SK-N-SH treated with all-trans-retinoic acid at 6 μM for 48 hours (cell line): ENCODE data around the gene MBTD1.

ENCODE experiments used
- ARNTL ChIP-seq: fragments of 450-650 bp; formaldehyde crosslinking; IDR thresholded peaks from 2 replicates; pipeline ENCODE4 v1.5.0; 2020; ENCODE audit warnings: low read depth, mild to moderate bottlenecking, moderate library complexity, borderline replicate concordance
- BACH2 ChIP-seq: fragments of 250-450 bp; sonication (Bioruptor Pico); IDR thresholded peaks from 2 replicates; pipeline ENCODE4 v1.9.0; 2021; ENCODE audit warnings: mild to moderate bottlenecking, borderline replicate concordance
- GLIS3 ChIP-seq: fragments of 250-450 bp; sonication (Bioruptor Pico); IDR thresholded peaks from 2 replicates; pipeline ENCODE4 v1.5.0; 2020; ENCODE audit warnings: mild to moderate bottlenecking, moderate library complexity
- ISL1 ChIP-seq: fragments of 250-450 bp; sonication (Bioruptor Pico); IDR thresholded peaks from 2 replicates; pipeline ENCODE4 v2.1.2; 2022; ENCODE audit warnings: mild to moderate bottlenecking, moderate library complexity
- PPARA ChIP-seq: fragments of 250-450 bp; sonication (Bioruptor Pico); IDR thresholded peaks from 2 replicates; pipeline ENCODE4 v1.5.0; 2020; ENCODE audit warnings: mild to moderate bottlenecking, borderline replicate concordance
- RARB ChIP-seq: fragments of 250-450 bp; sonication (Bioruptor Pico); IDR thresholded peaks from 2 replicates; pipeline ENCODE4 v1.8.0; 2021; ENCODE audit warnings: mild to moderate bottlenecking, moderate library complexity
- TCF4 ChIP-seq: fragments of 250-450 bp; sonication (Bioruptor Pico); IDR thresholded peaks from 2 replicates; pipeline ENCODE4 v1.8.0; 2021; ENCODE audit warnings: mild to moderate bottlenecking, moderate library complexity, borderline replicate concordance
- TOX ChIP-seq: fragments of 250-450 bp; sonication (Bioruptor Pico); IDR thresholded peaks from 2 replicates; pipeline ENCODE4 v1.8.0; 2021; ENCODE audit warnings: mild to moderate bottlenecking, moderate library complexity, borderline replicate concordance
- ZC3H10 ChIP-seq: fragments of 250-450 bp; sonication (Bioruptor Pico); IDR thresholded peaks from 2 replicates; pipeline ENCODE4 v1.5.1; 2021; ENCODE audit warnings: mild to moderate bottlenecking, moderate library complexity
- ZFP3 ChIP-seq: fragments of 250-450 bp; sonication (Bioruptor Pico); IDR thresholded peaks from 2 replicates; pipeline ENCODE4 v1.5.0; 2020; ENCODE audit warnings: mild to moderate bottlenecking, moderate library complexity
- ZFP30 ChIP-seq: fragments of 450-650 bp; formaldehyde crosslinking; IDR thresholded peaks from 2 replicates; pipeline ENCODE4 v1.5.0; 2022; ENCODE audit warnings: mild to moderate bottlenecking, moderate library complexity
- ZNF70 ChIP-seq: fragments of 450-650 bp; formaldehyde crosslinking; IDR thresholded peaks from 2 replicates; pipeline ENCODE4 v1.5.0; 2020; ENCODE audit warnings: mild to moderate bottlenecking, moderate library complexity
- TF ChIP-seq, protein P1 (sequence below): fragments of 250-450 bp; sonication (Bioruptor Pico); IDR thresholded peaks from 2 replicates; pipeline ENCODE4 v1.8.0; 2020; ENCODE audit warnings: mild to moderate bottlenecking, moderate library complexity, borderline replicate concordance
- TF ChIP-seq, protein P2 (sequence below): fragments of 250-450 bp; sonication (Bioruptor Pico); IDR thresholded peaks from 2 replicates; pipeline ENCODE4 v1.5.1; 2020; ENCODE audit warnings: low read depth, mild to moderate bottlenecking, moderate library complexity

DNA sequence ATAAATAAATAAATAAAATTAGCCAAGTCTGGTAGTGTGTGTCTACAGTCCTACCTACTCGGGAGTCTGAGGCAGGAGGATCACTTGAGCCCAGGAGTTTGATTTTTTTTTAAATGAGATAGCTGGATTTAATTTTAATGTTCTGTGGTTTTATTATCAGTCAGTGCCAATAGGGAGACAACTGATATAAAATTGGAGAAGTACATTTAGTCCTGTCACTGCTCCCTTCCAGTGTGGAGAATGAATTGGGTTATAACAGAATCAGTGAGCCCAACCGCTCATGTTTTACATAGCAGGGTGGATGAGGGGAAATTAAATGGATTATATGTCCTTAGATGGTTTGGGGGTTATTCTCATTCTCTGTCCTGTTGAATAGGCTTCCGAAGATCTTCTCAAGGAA is 100.2 kb downstream of the MBTD1 start:
- TF ChIP-seq ARNTL (no peak), ZFP3 (CRISPR knock-in tag) (no peak), GLIS3 (CRISPR knock-in tag) (no peak), RARB (CRISPR knock-in tag) (no peak), ZC3H10 (CRISPR knock-in tag) (no peak), ZFP30 (CRISPR knock-in tag) (no peak), ZNF70 (CRISPR knock-in tag) (no peak), BACH2 (no peak), PPARA (no peak), ISL1 (CRISPR knock-in tag) (no peak), TOX (no peak), TCF4 (CRISPR knock-in tag) (no peak)
- TF ChIP-seq, protein P1, sequence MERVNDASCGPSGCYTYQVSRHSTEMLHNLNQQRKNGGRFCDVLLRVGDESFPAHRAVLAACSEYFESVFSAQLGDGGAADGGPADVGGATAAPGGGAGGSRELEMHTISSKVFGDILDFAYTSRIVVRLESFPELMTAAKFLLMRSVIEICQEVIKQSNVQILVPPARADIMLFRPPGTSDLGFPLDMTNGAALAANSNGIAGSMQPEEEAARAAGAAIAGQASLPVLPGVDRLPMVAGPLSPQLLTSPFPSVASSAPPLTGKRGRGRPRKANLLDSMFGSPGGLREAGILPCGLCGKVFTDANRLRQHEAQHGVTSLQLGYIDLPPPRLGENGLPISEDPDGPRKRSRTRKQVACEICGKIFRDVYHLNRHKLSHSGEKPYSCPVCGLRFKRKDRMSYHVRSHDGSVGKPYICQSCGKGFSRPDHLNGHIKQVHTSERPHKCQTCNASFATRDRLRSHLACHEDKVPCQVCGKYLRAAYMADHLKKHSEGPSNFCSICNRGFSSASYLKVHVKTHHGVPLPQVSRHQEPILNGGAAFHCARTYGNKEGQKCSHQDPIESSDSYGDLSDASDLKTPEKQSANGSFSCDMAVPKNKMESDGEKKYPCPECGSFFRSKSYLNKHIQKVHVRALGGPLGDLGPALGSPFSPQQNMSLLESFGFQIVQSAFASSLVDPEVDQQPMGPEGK (CRISPR knock-in tag) = no peak
- TF ChIP-seq, protein P2, sequence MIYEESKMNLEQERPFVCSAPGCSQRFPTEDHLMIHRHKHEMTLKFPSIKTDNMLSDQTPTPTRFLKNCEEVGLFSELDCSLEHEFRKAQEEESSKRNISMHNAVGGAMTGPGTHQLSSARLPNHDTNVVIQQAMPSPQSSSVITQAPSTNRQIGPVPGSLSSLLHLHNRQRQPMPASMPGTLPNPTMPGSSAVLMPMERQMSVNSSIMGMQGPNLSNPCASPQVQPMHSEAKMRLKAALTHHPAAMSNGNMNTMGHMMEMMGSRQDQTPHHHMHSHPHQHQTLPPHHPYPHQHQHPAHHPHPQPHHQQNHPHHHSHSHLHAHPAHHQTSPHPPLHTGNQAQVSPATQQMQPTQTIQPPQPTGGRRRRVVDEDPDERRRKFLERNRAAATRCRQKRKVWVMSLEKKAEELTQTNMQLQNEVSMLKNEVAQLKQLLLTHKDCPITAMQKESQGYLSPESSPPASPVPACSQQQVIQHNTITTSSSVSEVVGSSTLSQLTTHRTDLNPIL (CRISPR knock-in tag) = no peak
